Activated naive CD4-positive, alpha-beta T cell treated with anti-CD3 and anti-CD28 coated beads, Interleukin-2, amount 50 U/mL, for 24 hours (primary cell): ENCODE measurements around the gene FAT1.
"Not testable (repeated sequence)": the region's sequence is repeated elsewhere in the genome, so short reads cannot be mapped to it uniquely, and the experiment has no call there.

Experiments used
- H3K27ac Mint-ChIP-seq: one replicate; pipeline ENCODE4 v1.8.0; 2021; ENCODE audit warnings: mild to moderate bottlenecking, mixed read lengths
- H3K27me3 Mint-ChIP-seq: one replicate; pipeline ENCODE4 v1.8.0; 2021; ENCODE audit warnings: mixed read lengths
- H3K36me3 Mint-ChIP-seq: one replicate; pipeline ENCODE4 v1.8.0; 2021; ENCODE audit warnings: mixed read lengths
- H3K4me1 Mint-ChIP-seq: one replicate; pipeline ENCODE4 v1.8.0; 2021; ENCODE audit warnings: mixed read lengths
- H3K4me3 Mint-ChIP-seq: one replicate; pipeline ENCODE4 v1.8.0; 2021; ENCODE audit warnings: mild to moderate bottlenecking, mixed read lengths
- H3K9me3 Mint-ChIP-seq: one replicate; pipeline ENCODE4 v1.8.0; 2021; ENCODE audit warnings: mixed read lengths

The FAT1 gene

GRCh38 chr4:186723292-186724057 is at the start of gene FAT1:
Gene FAT1 (minus strand): TSS chr4:186723856. CDS start chr4:186709827, 14,029 bp downstream.
- H3K36me3 Mint-ChIP-seq = no peaks in the 10 kb centered on the region
- H3K4me3 Mint-ChIP-seq = peak within 1 kb of the TSS; percentile 59
- H3K27me3 Mint-ChIP-seq = peaks cover 32% of the 10 kb centered on the region
- no peak within 1 kb of the TSS for H3K27ac Mint-ChIP-seq
- peaks cover 14% of the 10 kb centered on the region for H3K4me1 Mint-ChIP-seq
- no peaks in the 10 kb centered on the region for H3K9me3 Mint-ChIP-seq

GRCh38 chr4:186772936-186773487 is 49.4 kb upstream of the FAT1 start:
- Mint-ChIP-seq H3K36me3 (no peaks in the 10 kb centered on the region), H3K4me3 (no peak overlapping the region), H3K9me3 (peaks cover 11% of the 10 kb centered on the region), H3K4me1 (no peaks in the 10 kb centered on the region), H3K27me3 (no peaks in the 10 kb centered on the region), H3K27ac (no peak overlapping the region)

GRCh38 chr4:186771624-186772023 is 48.0 kb upstream of the FAT1 start:
- no peak overlapping the region for H3K27ac Mint-ChIP-seq
- H3K4me1 Mint-ChIP-seq = no peaks in the 10 kb centered on the region
- H3K9me3 Mint-ChIP-seq = peaks cover 11% of the 10 kb centered on the region
- H3K27me3 Mint-ChIP-seq = no peaks in the 10 kb centered on the region
- H3K4me3 Mint-ChIP-seq = no peak overlapping the region
- H3K36me3 Mint-ChIP-seq = no peaks in the 10 kb centered on the region

- Mint-ChIP-seq H3K9me3 (peaks cover 11% of the 10 kb centered on the region), H3K27me3 (no peaks in the 10 kb centered on the region), H3K4me3 (no peak overlapping the region), H3K27ac (no peak overlapping the region), H3K4me1 (no peaks in the 10 kb centered on the region), H3K36me3 (no peaks in the 10 kb centered on the region)
These were observed 47.0 kb upstream of the FAT1 start for GRCh38 chr4:186770481-186771175.

- Mint-ChIP-seq H3K4me1 (no peaks in the 10 kb centered on the region), H3K27ac (no peak overlapping the region), H3K36me3 (no peaks in the 10 kb centered on the region), H3K27me3 (no peaks in the 10 kb centered on the region), H3K9me3 (peaks cover 5% of the 10 kb centered on the region), H3K4me3 (no peak overlapping the region)
These were observed 44.1 kb upstream of the FAT1 start for GRCh38 chr4:186767794-186768193.

GRCh38 chr4:186765673-186766546 is 42.3 kb upstream of the FAT1 start:
- Mint-ChIP-seq H3K27ac (no peak overlapping the region), H3K4me1 (no peaks in the 10 kb centered on the region), H3K27me3 (no peaks in the 10 kb centered on the region), H3K9me3 (no peaks in the 10 kb centered on the region), H3K36me3 (no peaks in the 10 kb centered on the region), H3K4me3 (no peak overlapping the region)

GRCh38 chr4:186765138-186765537 is 41.5 kb upstream of the FAT1 start:
- H3K27me3 Mint-ChIP-seq = no peaks in the 10 kb centered on the region
- H3K4me3 Mint-ChIP-seq = no peak overlapping the region

GRCh38 chr4:186764457-186764856 is 40.8 kb upstream of the FAT1 start:
- H3K27ac Mint-ChIP-seq = no peak overlapping the region
- H3K4me1 Mint-ChIP-seq = no peaks in the 10 kb centered on the region
- H3K36me3 Mint-ChIP-seq = no peaks in the 10 kb centered on the region
- H3K4me3 Mint-ChIP-seq = no peak overlapping the region
- no peaks in the 10 kb centered on the region for H3K9me3 Mint-ChIP-seq
- H3K27me3 Mint-ChIP-seq = no peaks in the 10 kb centered on the region

More at GRCh38 chr4:186765138-186765537, 41.5 kb upstream of the FAT1 start:
- Mint-ChIP-seq H3K27ac (no peak overlapping the region), H3K36me3 (no peaks in the 10 kb centered on the region), H3K9me3 (no peaks in the 10 kb centered on the region), H3K4me1 (no peaks in the 10 kb centered on the region)

GRCh38 chr4:186762865-186763264 is 39.2 kb upstream of the FAT1 start:
- H3K36me3 Mint-ChIP-seq = no peaks in the 10 kb centered on the region
- no peaks in the 10 kb centered on the region for H3K4me1 Mint-ChIP-seq
- no peak overlapping the region for H3K27ac Mint-ChIP-seq
- H3K4me3 Mint-ChIP-seq = no peak overlapping the region
- no peaks in the 10 kb centered on the region for H3K9me3 Mint-ChIP-seq
- H3K27me3 Mint-ChIP-seq = no peaks in the 10 kb centered on the region

GRCh38 chr4:186762361-186762760 is 38.7 kb upstream of the FAT1 start:
- Mint-ChIP-seq H3K27ac (no peak overlapping the region), H3K4me3 (no peak overlapping the region), H3K4me1 (no peaks in the 10 kb centered on the region), H3K36me3 (no peaks in the 10 kb centered on the region), H3K27me3 (no peaks in the 10 kb centered on the region), H3K9me3 (peaks cover 4% of the 10 kb centered on the region)

- not testable (repeated sequence) for H3K4me3 Mint-ChIP-seq, H3K36me3 Mint-ChIP-seq, H3K27ac Mint-ChIP-seq, H3K9me3 Mint-ChIP-seq, H3K27me3 Mint-ChIP-seq, H3K4me1 Mint-ChIP-seq
These were observed 38.3 kb upstream of the FAT1 start for GRCh38 chr4:186761956-186762355.

- Mint-ChIP-seq H3K36me3 (no peaks in the 10 kb centered on the region), H3K9me3 (peaks cover 9% of the 10 kb centered on the region), H3K27me3 (no peaks in the 10 kb centered on the region), H3K4me3 (no peak overlapping the region), H3K27ac (no peak overlapping the region), H3K4me1 (no peaks in the 10 kb centered on the region)
These were observed 37.7 kb upstream of the FAT1 start for GRCh38 chr4:186761393-186761792.

- Mint-ChIP-seq H3K9me3 (peaks cover 9% of the 10 kb centered on the region), H3K36me3 (no peaks in the 10 kb centered on the region), H3K27me3 (no peaks in the 10 kb centered on the region), H3K4me3 (no peak overlapping the region), H3K27ac (no peak overlapping the region), H3K4me1 (no peaks in the 10 kb centered on the region)
These were observed 36.9 kb upstream of the FAT1 start for GRCh38 chr4:186760576-186760975.

GRCh38 chr4:186759990-186760389 is 36.3 kb upstream of the FAT1 start:
- Mint-ChIP-seq H3K36me3 (no peaks in the 10 kb centered on the region), H3K27me3 (no peaks in the 10 kb centered on the region), H3K27ac (no peak overlapping the region), H3K4me1 (no peaks in the 10 kb centered on the region), H3K9me3 (peaks cover 9% of the 10 kb centered on the region), H3K4me3 (no peak overlapping the region)

- no peaks in the 10 kb centered on the region for H3K4me1 Mint-ChIP-seq
- peaks cover 9% of the 10 kb centered on the region for H3K9me3 Mint-ChIP-seq
- H3K27me3 Mint-ChIP-seq = no peaks in the 10 kb centered on the region
- H3K27ac Mint-ChIP-seq = no peak overlapping the region
- H3K4me3 Mint-ChIP-seq = no peak overlapping the region
- no peaks in the 10 kb centered on the region for H3K36me3 Mint-ChIP-seq
These were observed 35.5 kb upstream of the FAT1 start for GRCh38 chr4:186758929-186759682.
